Cardiac muscle cell (in vitro differentiated cells and primary cell): Measurements from ENCODE around the gene RAP1B. TPM values are rescaled to one million over a fixed set of nuclear protein-coding genes. Genes with fewer than 3 reads are reported as not detected.

ENCODE experiments used
- DNase-seq, 2 donors: peaks; one replicate each; pipeline versions ENCODE4 v3.0.0 to v3.0.0-alpha.2; 2010 to 2017; ENCODE audit warnings: low read depth in 1 of 2, low spot score in 1 of 2
- H3K27ac ChIP-seq: fragments of 200-600 bp; sonication (generic); 2 replicates; pipeline ENCODE4 v1.5.1; 2016
- H3K27me3 ChIP-seq: fragments of 200-600 bp; sonication (generic); 2 replicates; pipeline ENCODE4 v1.6.0; 2016; ENCODE audit warnings: control low read depth
- H3K36me3 ChIP-seq: fragments of 200-600 bp; sonication (generic); 2 replicates; pipeline ENCODE4 v1.5.1; 2016; ENCODE audit warnings: control low read depth
- H3K4me1 ChIP-seq: fragments of 200-600 bp; sonication (generic); 2 replicates; pipeline ENCODE4 v1.8.1; 2017; ENCODE audit warnings: low read depth, mild to moderate bottlenecking, mixed run types
- H3K4me3 ChIP-seq: fragments of 200-600 bp; sonication (generic); 2 replicates; pipeline ENCODE4 v1.5.1; 2016; ENCODE audit warnings: mild to moderate bottlenecking
- H3K9me3 ChIP-seq: fragments of 200-600 bp; sonication (generic); 2 replicates; pipeline ENCODE4 v1.5.1; 2017; ENCODE audit warnings: low read depth, mild to moderate bottlenecking, control low read depth
- polyA plus RNA-seq: library from polyadenylated mRNA; unstranded; fragments of >200 nt; fragmentation: Nextera tagmentation; extraction: Ambion mirVana; gene quantifications from 2 replicates; pipeline ENCODE4 v1.2.1, GENCODE V29; 2016
- total RNA-seq: library from RNA; depleted of rRNA; stranded (reverse); fragments of >200 nt; gene quantifications from 2 replicates; pipeline ENCODE4 v1.2.3, GENCODE V29; 2016
- TF ChIP-seq, protein P1 (sequence below): IDR thresholded peaks from 2 replicates; pipeline ENCODE4 v1.5.1; 2012; ENCODE audit warnings: low read depth, mild to moderate bottlenecking, low read length

The RAP1B gene
- total and polyA plus RNA-seq, 2 experiments from 2014 or later = 79.9 to 148 TPM

DNA sequence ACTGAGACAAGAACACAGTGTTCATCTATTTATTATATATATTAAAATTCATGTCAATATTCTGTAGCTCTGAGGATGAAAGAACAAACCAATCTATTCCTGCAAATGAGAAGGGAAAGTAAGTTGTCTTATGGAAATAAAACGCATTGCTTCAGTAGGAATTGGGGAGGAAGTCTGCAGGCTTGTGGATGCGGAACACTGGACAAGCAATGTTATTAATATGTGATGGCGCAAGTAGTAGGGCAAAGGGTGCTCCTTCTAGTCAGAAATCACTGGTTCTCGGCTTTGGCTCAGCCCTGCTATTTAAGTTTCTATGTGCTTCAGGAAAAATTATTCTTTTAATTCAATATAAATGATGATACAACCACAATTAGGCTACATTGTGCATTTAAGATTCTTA, 28.8 kb upstream of the RAP1B start:
- no peaks in the 10 kb centered on the region for H3K27me3 ChIP-seq
- no peaks in the 10 kb centered on the region for H3K9me3 ChIP-seq
- H3K27ac ChIP-seq = no peak overlapping the region
- no peaks in the 10 kb centered on the region for H3K4me1 ChIP-seq
- TF ChIP-seq, protein P1, sequence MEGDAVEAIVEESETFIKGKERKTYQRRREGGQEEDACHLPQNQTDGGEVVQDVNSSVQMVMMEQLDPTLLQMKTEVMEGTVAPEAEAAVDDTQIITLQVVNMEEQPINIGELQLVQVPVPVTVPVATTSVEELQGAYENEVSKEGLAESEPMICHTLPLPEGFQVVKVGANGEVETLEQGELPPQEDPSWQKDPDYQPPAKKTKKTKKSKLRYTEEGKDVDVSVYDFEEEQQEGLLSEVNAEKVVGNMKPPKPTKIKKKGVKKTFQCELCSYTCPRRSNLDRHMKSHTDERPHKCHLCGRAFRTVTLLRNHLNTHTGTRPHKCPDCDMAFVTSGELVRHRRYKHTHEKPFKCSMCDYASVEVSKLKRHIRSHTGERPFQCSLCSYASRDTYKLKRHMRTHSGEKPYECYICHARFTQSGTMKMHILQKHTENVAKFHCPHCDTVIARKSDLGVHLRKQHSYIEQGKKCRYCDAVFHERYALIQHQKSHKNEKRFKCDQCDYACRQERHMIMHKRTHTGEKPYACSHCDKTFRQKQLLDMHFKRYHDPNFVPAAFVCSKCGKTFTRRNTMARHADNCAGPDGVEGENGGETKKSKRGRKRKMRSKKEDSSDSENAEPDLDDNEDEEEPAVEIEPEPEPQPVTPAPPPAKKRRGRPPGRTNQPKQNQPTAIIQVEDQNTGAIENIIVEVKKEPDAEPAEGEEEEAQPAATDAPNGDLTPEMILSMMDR = no peak
- no peaks in the 10 kb centered on the region for H3K36me3 ChIP-seq
- no peak for DNase-seq
- no peak overlapping the region for H3K4me3 ChIP-seq

DNA sequence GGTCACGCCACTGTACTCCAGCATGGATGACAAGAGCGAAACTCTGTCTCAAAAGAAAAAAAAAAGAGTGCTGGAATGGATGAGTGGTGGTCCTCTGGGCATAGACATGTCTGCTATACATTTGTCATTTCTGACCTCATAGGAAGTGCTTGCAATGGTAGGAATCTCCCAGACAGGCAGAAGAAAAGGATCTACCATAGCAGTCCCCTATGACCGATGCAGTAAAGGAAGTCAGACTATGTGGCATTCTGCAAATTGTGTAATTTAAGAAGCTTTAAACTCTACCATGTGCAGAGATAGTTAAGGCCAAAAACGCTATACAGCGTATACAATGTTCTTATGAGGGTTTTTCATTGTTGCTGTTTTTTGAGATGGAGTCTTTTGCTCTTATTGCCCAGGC, 24.7 kb upstream of the RAP1B start:
- TF ChIP-seq, protein P1 = no peak
- no peak for DNase-seq
- Histone ChIP-seq H3K27me3 (no peaks in the 10 kb centered on the region), H3K9me3 (no peaks in the 10 kb centered on the region), H3K4me3 (no peak overlapping the region), H3K36me3 (no peaks in the 10 kb centered on the region), H3K27ac (no peak overlapping the region), H3K4me1 (no peaks in the 10 kb centered on the region)

DNA sequence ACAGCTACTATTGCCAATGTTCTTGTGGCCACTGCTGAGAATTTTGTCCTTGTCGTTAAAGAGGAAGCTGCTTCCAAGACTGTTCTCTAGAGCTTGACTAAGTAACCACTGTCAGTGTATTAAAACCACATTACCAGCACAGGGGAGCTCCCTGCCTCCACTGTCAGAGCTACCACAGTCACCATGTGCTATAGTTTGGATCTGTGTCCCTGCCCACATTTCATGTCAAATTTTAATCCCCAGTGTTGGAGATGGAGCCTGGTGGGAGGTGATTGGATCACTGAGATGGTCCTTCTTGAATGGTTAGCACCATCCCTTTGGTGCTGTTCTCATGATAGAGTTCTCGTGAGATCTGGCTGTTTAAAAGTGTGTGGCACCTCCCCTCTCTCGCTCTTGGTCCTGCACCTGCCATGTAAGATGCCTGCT, 23.2 kb upstream of the RAP1B start:
- no peak for DNase-seq
- no peak overlapping the region for H3K4me3 ChIP-seq
- TF ChIP-seq, protein P1 = no peak
- H3K4me1 ChIP-seq = no peaks in the 10 kb centered on the region
- H3K27ac ChIP-seq = no peak overlapping the region
- H3K27me3 ChIP-seq = no peaks in the 10 kb centered on the region
- H3K36me3 ChIP-seq = no peaks in the 10 kb centered on the region
- no peaks in the 10 kb centered on the region for H3K9me3 ChIP-seq

DNA sequence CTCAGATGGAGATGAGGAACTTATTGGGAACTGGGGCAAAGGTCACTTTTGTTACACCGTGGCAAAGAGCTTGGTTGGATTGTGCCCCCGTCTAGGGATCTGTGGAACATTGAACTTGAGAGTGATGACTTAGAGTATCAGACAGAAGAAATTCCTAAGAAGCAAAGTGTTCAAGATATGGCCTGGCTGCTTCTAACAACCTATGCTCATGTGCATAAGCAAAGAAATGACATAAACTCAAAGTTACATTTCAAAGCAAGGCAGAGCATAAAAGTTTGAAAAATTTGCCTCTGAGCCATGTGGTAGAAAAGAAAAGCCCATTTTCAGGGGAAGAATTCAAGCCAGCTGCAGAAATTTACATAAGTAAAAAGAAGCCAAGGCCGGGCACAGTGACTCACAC, 21.5 kb upstream of the RAP1B start:
- no peak for DNase-seq
- H3K27ac ChIP-seq = no peak overlapping the region
- H3K27me3 ChIP-seq = no peaks in the 10 kb centered on the region
- H3K4me3 ChIP-seq = no peak overlapping the region
- no peaks in the 10 kb centered on the region for H3K4me1 ChIP-seq
- no peaks in the 10 kb centered on the region for H3K36me3 ChIP-seq
- TF ChIP-seq, protein P1 = no peak
- no peaks in the 10 kb centered on the region for H3K9me3 ChIP-seq

DNA sequence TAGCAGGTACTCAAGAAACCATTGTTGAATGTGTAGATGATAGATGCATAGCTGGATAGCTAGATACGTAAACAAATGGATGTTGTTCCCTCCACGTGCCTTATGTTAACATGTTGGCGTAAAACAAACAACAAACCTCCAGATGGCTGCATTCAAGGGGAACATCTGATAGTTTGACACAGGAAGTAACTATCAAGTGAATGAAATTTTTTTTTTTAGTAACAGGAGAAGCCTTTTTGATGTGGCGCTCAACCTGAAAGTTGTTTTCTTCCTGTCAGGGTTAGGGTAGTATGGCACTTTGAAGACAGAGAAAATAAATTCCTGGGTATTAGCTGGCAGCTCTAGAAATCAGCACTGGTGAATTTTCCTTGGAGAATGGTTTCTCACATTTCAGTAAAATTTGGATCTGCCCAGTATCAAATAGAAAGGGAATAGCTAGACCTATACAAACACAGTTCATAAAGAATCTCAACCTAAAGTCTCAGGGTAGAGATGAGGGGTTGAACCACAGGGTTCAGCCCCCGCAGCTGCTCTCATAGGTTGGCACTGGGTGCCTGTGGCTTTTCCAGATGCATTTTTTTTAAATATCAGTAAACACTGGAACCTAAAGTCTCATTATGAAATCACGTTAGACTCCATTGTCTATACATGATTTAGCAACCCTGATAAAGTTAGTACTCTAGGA, 18.8 kb upstream of the RAP1B start:
- TF ChIP-seq, protein P1 = no peak
- Histone ChIP-seq H3K4me3 (no peak overlapping the region), H3K27ac (no peak overlapping the region), H3K4me1 (peaks cover 9% of the 10 kb centered on the region), H3K9me3 (no peaks in the 10 kb centered on the region), H3K27me3 (no peaks in the 10 kb centered on the region), H3K36me3 (no peaks in the 10 kb centered on the region)
- no peak for DNase-seq
